GM19438 (cell line): ENCODE data around the gene RPTN.

Experiments used
- ATAC-seq: cut with Tn5 transposase; IDR thresholded peaks from one replicate; pipeline ENCODE4 v1.9.1; 2021; ENCODE audit warnings: low read depth; ENCODE audit not compliant: unreplicated experiment

RPTN gene, protein sequence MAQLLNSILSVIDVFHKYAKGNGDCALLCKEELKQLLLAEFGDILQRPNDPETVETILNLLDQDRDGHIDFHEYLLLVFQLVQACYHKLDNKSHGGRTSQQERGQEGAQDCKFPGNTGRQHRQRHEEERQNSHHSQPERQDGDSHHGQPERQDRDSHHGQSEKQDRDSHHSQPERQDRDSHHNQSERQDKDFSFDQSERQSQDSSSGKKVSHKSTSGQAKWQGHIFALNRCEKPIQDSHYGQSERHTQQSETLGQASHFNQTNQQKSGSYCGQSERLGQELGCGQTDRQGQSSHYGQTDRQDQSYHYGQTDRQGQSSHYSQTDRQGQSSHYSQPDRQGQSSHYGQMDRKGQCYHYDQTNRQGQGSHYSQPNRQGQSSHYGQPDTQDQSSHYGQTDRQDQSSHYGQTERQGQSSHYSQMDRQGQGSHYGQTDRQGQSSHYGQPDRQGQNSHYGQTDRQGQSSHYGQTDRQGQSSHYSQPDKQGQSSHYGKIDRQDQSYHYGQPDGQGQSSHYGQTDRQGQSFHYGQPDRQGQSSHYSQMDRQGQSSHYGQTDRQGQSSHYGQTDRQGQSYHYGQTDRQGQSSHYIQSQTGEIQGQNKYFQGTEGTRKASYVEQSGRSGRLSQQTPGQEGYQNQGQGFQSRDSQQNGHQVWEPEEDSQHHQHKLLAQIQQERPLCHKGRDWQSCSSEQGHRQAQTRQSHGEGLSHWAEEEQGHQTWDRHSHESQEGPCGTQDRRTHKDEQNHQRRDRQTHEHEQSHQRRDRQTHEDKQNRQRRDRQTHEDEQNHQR

DNA sequence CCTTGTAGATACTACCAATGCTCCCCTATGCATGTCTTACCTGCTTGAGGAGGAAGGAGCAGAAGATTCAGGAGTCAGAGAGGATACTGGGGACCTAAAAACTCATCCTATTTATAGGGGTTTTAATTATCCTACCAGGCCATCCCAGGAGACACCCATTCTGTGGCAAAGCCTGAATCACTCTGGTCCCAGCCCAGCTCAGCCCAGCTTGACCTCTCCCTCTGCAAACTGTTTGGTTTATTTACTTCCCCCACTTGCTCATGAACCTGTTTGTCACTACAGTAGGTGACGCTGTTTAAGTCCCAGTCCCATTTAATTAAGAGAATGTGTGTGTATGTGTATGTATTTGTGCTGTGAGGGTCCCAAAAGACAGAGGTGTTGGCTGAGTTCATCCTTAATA is at the start of gene RPTN:
RPTN (minus strand) TSS at position 85 of the 400 bp plus-strand sequence. CDS start 1,339 bp downstream, outside the sequence.
- no peak for ATAC-seq

DNA sequence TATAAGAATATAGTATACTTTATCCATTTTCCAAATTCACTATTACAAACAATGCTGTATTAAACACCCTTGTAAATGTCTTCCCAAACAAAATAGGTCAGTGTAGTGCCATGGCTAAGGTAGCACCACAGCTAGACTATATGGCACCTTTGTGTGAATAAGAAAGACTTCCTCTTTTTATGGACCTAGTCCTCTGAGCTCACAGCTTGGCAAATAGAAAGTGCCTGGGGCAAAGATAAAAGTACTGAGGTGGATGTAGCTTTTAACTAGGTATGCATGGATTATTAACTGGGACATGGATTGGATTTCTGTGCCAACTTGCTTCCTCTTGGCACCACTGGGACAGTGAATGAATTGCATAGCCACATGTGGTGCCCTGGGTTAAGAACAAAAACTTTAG is 40.0 kb upstream of the RPTN start:
- no peak for ATAC-seq

DNA sequence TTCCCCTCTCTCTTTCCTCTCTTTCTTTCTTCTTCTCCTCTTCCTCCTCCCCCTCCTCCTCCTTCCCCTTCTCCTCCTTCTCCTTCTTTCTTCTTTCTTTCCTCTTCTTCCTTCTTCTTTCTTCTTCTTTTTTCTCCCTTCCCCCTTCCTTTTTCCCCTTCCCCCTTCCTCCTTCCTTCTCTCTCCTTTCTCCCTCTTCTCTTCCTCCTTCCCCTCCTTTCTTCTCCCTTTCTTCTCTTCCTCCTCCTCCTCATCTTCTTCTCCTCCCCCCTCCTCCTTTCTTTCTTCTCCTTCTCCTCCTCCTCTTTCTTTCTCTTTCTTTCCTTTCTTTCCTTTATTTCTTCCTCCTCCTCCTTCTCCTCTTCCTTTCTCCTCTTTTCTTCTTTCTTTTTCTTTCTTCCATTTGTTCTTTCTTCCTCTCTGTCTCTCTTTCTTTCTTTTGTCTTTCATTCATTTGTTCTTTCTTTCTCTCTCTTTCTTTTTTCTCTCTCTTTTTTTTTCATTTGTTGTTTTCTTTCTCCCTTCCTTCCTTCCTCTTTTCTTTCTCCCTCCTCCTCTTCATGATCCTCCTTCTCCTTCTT is 38.4 kb upstream of the RPTN start:
- ATAC-seq = no peak

DNA sequence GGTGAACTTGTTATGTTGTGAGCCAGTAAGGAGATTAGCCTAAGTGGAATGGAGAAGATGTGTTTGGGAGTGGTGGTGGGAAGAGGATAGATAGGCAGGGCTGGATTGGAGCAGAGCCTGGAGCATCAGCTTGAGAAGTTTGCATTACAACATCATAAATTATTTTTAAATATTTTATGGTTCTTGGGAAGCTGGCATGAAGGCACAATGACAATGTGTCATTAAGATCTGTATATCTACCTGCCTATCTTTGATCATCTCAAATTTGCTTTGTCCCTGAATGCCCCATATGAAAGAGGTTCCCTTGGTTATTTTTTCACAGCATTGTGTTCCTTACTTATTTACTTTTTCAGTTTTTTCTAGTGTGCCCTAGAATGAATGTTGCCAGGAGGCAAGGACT is 32.7 kb upstream of the RPTN start:
- no peak for ATAC-seq

DNA sequence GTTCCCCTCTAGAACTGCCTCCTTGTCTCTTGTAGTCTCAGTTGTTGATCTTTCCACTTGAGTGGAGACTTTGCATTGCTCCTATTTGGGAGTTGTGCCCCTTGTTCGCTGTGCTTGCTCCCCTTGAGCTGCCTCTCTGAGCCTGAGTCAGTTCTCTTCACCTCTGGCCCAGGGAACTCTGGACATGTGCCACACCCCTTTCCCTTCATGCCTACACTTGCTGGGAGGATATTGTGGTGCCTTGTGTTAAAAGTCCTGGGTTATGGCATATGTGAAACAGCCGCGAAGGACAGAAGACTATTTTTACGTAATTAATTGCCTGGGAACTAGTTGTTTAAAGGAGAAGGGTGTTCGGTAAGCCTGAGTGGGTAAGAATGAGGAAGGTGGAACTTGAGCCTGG is 32.2 kb upstream of the RPTN start:
- ATAC-seq = no peak

DNA sequence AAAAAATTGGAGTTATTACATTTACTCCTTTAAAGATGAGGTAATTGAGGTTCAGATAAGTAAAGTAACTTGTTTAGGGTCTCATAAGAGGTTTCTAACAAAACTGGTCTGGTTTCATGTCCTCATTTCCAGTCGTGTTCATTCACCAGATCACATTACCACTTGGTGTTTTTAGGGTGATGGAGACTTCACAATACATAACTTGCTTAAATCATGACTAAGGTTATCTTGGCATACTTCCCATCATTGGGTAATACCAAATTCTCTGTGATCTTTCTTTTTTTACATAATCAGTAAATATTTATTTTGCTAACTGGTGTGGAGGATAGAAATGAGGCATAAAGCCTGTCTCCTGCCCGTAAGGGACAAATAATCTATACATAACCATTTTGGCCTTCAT is 31.6 kb upstream of the RPTN start:
- no peak for ATAC-seq

DNA sequence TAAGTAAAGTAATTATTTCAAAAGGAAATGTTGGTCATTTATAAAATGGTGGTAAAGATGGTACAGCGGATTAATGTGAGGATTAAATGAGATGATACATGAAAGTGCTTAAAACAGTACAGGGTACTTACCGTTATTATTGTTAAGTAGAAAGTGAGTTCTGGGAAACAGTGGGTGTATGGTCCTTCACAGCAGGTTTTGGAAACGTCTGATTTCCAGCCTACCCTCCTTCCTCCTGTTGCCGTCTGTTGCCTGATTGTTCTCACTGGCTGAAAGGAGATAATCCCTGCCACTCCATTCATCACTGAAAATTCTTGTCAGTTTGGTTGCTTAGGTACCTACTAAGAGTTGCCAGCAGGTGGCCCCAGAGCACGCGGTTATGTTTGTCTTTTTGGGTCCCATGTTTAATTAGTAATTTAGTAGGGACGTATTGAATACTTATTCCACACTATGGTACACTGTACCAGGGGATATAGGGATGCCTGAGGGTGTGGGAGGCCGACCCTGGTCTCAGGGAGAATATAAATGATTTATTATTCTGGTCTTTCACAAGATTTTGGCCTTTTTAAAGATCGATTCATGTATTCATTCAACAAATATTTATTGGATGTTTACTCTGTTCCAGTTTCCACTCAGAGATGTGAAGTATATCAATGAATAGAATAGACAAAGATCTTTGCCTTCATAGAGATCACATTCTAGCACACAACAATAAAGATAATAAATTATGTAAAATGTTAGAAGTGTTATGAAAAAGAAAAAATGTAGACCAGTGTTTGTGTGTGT is 30.8 kb upstream of the RPTN start:
- no peak for ATAC-seq

DNA sequence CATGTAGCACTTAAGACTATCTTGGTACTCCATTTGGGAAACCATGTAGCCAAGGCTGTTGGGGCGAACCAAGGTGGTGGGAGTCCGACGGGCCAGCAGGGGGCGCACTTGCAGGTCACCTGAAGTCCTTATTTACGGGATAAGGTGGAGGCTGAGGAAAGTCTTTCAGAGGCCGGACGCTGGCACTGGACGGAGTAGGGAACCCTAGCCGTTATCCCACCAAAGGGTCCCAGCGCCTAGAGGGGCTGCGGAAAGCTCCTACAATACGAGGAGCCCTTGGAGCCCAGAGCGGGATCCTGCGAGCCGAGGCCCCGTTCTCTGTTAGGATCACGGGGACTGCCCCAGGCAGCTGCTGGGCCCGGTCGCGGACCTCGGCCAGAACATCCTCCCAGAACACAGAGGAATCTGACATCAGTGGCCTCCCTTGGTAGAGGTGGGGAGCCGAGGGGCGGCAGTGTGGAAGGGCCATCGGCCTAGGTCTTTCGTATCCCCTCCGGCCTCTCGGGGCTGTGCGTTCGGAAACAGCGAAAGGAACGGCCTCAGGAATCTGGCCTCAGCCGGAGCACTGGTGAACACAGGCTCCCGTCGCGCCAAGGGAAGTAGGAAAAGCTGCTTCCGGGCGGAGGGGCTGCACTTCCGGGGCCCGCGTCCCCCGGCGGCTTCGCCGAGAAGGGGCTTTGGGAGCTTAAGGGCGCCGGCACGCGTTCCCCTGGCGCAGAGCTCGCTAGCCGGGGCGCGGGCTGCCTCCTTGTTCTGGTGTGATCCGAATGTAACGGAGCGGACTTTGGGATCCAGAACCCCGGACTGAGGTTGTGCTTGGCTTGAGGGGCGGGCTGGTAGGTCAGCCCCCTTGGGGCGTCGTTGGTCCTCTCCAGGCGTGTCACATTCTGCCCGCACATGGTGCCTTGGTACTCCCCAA is 29.9 kb upstream of the RPTN start:
- ATAC-seq = no peak

DNA sequence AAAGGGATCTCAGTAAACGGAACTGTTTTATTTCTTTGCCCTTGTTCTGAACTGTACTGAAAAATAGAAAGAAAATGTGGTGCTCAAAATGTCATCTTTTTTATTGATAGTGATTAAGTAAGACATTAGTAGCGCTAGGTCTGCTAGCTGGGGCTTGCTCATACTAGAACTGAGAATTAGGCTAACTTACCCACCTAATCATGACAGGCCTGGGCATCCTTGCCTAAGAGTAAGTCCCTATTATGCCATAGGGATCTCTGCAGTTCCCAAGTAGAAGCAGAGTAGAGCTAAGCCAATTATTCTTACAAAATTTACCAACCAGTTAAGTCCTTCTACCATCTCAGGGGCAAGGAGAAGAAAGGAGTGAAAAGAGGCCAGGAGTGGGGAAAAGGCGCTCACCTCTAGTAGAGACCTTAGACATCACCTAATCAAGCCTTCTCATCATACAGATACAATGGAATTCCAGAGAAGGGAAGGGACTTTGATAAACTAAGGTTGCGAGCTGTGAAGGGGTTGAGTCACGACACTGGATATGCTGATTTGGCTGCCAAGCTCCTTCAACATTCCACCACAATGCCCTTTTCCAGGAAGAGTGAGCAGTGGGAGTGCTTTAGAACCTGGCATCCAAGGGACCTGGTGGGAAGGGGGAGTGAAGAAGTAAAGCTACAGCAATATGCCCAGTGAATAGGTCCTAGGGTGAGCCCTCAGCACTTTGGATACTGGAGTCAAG is 27.7 kb upstream of the RPTN start:
- no peak for ATAC-seq

DNA sequence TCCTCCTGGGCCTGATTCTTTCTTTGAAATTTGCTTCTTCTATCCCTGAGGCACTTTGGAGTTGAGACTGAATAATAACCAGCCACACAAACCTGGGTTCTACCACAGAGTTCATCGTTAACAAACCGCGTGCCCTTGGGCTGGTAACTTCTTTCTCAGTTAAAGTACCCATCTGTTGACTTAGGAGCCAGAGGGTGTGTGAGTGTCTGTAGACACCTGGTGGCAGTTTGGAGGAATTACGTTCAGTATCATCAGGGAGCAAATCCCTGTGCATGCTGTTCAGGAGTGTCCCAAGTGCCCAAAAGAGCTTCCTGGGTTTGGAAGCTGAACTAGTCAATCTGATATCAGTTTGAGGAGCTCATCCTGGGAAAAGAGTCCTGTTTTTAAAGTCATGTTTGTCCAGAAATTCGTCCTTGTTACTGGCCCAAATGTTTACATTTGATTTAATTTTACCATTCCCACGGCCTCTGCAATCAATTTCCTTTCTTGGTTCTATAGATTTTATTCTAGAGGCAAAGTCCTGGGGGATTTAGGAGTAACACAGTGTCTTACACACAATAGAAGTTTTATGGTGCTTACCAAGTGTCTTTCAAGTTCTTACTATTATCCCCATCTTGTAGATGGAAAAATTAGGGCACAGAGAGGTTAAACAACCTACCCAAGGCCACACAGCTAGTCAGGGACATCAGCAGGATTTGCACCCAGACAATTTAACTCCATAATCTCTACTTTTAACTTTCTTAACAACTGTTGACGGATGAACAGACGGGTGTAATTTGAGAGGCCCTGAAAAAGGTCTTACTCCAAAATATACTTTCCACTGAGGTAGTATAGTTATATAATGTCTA is 26.7 kb upstream of the RPTN start:
- ATAC-seq = no peak

DNA sequence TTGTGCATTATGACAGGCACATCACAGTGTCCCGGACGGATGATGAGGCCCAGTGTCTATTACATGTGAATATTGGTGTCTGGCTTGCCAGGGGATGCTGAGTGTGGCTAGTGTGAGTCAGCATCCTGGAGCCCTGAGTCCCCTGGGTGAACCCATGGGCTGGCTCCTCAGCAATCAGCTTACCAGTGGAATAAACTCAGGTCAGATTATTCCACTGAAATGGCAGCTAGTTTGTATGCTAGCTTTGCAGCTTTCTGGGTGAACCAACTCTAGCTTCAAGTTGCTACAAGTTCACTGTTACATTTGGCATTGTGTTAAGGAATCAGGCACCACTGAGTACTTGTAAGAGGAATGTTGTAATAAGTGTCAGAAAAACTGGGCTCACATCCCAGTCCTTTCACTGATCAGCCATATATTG is 23.9 kb upstream of the RPTN start:
- no peak for ATAC-seq

DNA sequence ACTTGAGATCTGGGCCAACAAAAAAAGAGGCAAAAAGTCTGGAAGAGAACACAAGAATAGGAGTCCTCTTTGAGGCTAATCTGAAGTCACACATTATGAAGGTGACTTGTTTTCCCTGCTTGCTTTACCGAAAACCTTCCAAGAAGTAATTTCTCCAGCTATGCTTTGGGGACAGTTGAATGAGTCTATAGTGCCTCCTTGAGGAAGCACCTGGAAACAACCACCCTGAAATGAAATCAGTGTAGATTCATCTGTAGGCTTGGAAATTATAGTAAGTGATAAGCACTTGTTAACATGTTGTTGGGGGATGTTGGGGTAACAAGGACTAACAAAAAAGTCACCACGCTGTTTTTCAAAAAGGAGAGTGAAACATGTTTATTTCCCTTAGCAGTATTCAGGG is 23.4 kb upstream of the RPTN start:
- ATAC-seq = no peak

DNA sequence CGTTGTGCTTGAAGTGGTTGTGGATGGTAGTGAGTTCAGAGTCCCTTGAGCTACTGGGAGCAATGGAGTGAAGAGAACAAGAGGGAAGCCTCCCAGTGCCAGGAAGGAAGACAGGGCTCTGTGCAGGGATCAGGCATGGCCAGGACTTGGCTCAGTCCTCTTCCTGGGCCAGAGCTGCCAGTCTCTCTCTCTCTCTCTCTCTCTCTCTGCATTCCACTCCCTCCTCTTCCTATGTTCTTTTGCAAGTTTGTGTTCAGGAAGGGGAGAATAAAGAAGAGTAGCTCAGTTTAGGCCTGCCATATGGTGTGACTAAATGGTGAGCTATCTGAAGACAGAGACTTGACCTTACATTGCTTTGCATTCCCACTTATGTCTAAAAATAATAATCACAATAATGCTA is 20.5 kb upstream of the RPTN start:
- no peak for ATAC-seq

DNA sequence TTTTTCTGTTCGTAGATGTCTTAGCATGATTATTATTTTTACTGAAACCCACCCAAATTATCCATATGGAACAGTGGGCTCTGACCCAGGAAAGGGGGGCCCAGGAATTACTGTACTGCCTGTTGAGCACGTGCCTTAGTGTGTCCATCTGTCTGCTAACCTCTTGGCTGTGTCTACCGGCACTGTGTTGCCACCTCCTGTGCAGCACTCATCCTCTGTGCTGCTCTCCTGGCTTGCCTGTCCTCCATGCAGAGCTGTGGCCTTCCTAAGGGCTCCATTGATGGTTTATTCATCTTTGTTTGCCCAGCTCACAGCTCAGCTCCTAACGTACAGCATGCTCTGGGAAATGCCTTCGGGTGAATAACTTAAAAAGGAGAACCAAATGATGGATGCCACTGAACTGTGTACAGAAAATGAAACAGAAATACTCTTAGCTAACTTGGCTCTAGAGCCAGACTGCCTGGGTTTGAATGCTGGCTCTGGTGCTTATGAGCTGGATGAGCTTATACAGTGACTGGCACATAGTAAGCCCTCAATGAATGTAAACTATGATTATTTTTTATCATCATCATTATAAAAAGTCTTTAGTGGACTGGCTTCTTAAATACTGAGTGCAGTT is 11.4 kb upstream of the RPTN start:
- no peak for ATAC-seq

DNA sequence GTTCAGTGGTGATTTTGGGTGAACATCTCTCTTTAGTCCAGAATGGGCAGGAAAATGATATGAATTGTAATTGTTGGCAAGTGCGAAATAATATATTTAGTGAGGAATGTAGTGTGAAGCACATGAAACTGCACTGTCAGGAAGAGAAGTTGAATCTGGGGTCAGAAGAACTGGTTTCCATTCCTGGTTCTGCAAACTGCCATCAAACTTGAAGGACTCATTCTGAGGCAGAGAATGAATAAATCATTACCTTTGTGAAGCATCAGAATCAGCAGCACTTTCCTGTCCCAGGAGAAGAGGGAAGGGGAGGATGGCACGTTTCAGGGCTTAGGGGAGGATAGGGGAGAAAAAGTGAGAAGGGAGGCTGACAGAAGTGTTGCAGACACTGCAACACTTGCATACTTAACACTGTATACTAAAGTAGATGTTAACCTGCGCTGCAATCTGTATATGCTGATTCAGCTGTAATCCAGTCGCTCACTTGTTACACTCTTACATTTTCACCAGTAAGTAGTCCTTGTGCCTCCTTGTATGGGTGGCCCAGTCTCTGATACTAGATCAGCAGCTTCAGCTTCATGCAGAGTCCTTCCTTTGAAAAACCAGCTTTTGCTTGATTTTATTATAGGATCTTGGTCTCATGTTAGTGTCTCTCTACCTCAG is 10.5 kb upstream of the RPTN start:
- ATAC-seq = no peak

DNA sequence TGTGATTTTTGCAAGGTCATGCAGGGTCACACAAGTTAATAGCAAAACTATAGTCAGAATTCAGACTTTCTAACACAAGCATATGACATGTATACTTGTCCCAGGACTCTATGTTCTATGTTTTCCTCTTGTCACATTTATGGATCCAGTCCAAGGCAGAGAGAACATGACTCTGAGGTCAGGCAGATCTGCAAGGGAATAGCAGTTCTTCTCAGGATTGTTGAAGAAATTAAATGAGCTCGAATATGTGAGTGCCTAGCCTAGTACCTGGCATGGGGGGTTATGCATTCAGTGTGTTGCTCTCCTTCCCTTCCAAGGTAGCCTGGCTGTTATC is 9.5 kb upstream of the RPTN start:
- no peak for ATAC-seq

DNA sequence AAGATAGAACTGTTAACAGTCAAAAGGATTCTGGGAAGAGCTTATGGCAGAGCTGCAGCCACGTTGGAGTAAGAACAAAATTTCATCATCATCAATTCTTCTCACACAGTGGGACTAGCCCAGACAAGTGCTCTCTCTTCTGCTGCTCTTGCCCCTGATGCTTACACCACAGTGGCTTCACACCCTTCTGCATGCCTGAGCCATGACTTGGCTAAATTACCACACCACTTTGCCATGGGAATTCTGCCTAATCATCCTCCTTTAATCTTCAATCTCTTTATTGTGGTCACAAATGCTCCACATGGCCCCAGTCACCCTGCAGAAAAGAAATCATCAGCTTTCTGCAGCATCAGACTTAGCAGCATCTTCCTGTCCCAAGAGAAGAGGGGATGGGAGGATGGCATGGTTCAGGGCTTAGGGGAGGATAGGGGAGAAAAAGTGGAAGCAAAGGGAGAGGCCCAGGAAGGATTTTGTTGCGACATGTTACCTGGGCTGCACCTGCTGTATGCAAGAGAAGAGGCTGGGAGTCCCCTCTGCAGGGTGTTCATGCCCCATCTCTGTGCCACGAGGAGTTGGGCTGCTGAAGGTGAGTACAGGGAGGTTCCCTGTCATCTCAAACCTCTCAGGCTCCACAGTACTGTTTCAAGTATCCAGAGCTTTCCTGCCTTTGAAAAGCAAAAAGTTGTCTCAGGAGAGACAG is 9.0 kb upstream of the RPTN start:
- ATAC-seq = no peak
